ENCODE data around the gene BAX. TPM values are rescaled to one million over a fixed set of nuclear protein-coding genes. Genes with fewer than 3 reads are reported as not detected.

Gene BAX
- polyA plus RNA-seq, 2 of the 4 experiments (the other 2 are of a cell fraction) = 134 to 299 TPM

DNA sequence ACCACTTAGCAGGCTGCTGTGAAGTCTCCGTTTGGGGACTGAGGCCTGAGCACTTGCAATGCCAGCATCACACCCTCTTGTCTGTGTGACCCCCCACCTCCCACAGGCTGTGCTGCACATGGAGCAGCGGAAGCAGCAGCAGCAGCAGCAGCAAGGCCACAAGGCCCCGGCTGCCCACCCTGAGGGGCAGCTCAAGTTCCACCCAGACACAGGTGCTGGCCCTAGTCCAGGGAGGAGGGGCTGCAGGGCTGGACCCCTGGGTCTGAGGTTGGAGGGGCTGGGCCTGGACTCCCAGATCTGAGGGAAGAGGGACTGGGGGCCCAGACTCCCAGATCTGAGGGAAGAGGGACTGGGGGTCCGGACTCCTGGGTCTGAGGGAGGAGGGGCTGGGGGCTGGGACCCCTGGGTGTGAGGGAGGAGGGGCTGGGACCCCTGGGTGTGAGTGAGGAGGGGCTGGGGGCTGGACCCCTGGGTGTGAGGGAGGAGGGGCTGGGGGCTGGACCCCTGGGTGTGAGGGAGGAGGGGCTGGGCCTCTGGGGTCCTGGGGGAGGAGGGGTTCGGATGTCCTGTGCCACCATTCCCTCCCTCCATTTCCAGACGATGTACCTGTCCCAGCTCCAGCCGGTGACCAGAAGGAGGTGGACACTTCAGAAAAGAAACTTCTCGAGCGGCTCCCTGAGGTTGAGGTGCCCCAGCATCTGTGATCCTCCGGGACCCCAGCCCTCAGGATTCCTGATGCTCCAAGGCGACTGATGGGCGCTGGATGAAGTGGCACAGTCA lies 32.8 kb upstream of the BAX start:
- no peak for ATAC-seq
- TF ChIP-seq NFE2L2 (conservative IDR thresholded peaks at IDR 0.05; ENCODE audit: low read length) (no peak), NR3C1 (IDR thresholded peaks at IDR 0.05) (no peak), RCOR1 (IDR thresholded peaks at IDR 0.05; ENCODE audit: low read depth, low read length) (no peak), CBX8 (IDR thresholded peaks at IDR 0.05) (no peak), CBX2 (IDR thresholded peaks at IDR 0.05; ENCODE audit: borderline replicate concordance, low read depth) (no peak), GATA3 (IDR thresholded peaks at IDR 0.05; ENCODE audit: borderline replicate concordance) (no peak), CHD4 (IDR thresholded peaks at IDR 0.05; ENCODE audit: borderline replicate concordance) (no peak), JUN (IDR thresholded peaks at IDR 0.05) (no peak), FOSB (CRISPR knock-in tag; IDR thresholded peaks at IDR 0.05) (no peak), EHF (CRISPR knock-in tag; IDR thresholded peaks at IDR 0.05) (no peak), CHD2 (IDR thresholded peaks at IDR 0.05; ENCODE audit: low read length, partially characterized antibody) (no peak), HOXB13 (CRISPR knock-in tag; IDR thresholded peaks at IDR 0.05; ENCODE audit: low read depth) (no peak)
- TF ChIP-seq, protein P1, sequence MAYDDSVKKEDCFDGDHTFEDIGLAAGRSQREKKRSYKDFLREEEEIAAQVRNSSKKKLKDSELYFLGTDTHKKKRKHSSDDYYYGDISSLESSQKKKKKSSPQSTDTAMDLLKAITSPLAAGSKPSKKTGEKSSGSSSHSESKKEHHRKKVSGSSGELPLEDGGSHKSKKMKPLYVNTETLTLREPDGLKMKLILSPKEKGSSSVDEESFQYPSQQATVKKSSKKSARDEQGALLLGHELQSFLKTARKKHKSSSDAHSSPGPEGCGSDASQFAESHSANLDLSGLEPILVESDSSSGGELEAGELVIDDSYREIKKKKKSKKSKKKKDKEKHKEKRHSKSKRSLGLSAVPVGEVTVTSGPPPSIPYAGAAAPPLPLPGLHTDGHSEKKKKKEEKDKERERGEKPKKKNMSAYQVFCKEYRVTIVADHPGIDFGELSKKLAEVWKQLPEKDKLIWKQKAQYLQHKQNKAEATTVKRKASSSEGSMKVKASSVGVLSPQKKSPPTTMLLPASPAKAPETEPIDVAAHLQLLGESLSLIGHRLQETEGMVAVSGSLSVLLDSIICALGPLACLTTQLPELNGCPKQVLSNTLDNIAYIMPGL (CRISPR knock-in tag; IDR thresholded peaks at IDR 0.05; ENCODE audit: borderline replicate concordance) = no peak
- TF ChIP-seq, protein P2, sequence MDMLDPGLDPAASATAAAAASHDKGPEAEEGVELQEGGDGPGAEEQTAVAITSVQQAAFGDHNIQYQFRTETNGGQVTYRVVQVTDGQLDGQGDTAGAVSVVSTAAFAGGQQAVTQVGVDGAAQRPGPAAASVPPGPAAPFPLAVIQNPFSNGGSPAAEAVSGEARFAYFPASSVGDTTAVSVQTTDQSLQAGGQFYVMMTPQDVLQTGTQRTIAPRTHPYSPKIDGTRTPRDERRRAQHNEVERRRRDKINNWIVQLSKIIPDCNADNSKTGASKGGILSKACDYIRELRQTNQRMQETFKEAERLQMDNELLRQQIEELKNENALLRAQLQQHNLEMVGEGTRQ (IDR thresholded peaks at IDR 0.05) = no peak
- CTCF ChIA-PET = interaction anchor here (0.5 to 5.9 kb wide), 13 partner anchors 9 to 380 kb away, joined by 3 to 36 read pairs (median 3); partner anchors contain the start of gene BAX

DNA sequence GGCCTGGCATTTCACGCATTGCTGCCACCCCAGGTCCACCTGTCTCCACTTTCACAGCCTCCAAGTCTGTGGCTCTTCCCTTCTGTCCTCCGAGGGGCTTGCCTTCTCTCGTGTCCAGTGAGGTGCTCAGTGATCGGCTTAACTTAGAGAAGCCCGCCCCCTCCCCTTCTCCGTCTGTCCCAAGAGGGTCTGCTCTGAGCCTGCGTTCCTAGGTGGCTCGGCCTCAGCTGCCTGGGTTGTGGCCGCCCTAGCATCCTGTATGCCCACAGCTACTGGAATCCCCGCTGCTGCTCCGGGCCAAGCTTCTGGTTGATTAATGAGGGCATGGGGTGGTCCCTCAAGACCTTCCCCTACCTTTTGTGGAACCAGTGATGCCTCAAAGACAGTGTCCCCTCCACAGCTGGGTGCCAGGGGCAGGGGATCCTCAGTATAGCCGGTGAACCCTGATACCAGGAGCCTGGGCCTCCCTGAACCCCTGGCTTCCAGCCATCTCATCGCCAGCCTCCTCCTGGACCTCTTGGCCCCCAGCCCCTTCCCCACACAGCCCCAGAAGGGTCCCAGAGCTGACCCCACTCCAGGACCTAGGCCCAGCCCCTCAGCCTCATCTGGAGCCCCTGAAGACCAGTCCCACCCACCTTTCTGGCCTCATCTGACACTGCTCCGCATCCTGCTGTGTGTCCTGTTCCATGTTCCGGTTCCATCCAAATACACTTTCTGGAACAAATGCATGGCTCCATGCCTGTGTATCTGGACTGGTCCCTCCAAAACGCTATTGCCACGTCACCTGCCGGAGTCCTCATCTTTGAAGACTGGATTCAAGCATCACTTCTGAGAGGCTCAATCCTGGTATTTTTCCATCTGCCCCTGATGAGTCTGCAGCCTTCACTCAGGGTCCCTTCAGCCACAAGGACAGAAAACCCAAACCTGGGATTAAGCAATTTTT lies 31.9 kb upstream of the BAX start:
- CTCF ChIA-PET = interaction anchor here (0.6 to 5.9 kb wide), 14 partner anchors 9 to 355 kb away, joined by 3 to 36 read pairs (median 3); partner anchors contain the start of gene BAX
- Histone ChIP-seq H3K4me3 (no peak overlapping the region), H3K4me2 (no peak overlapping the region), H3K9me3 (no peaks in the 10 kb centered on the region), H3K4me1 (peaks cover 40% of the 10 kb centered on the region), H3K27ac (peak overlapping the region in 1 of 2 experiments; percentile 85; a peak in 2 of 6 replicates)
- POLR2A ChIA-PET = no interaction called here
- ATAC-seq (no peak), DNase-seq (ENCODE audit: low read depth in 1 of 2, low spot score in 1 of 2) (no peak), FAIRE-seq (no peak)
- 86% methylated on average over 18 of the region's 18 CpGs for WGBS (ENCODE audit: missing lambda C conversion rate)
- TF ChIP-seq BHLHE40 (IDR thresholded peaks at IDR 0.05; ENCODE audit: low read depth, low read length) (no peak), EHMT2 (IDR thresholded peaks at IDR 0.05; ENCODE audit: low read depth) (no peak), HOXB13 (CRISPR knock-in tag; IDR thresholded peaks at IDR 0.05; ENCODE audit: low read depth) (no peak), EP300 (IDR thresholded peaks at IDR 0.05) (no peak), HOXA7 (CRISPR knock-in tag; IDR thresholded peaks at IDR 0.05) (no peak), NPAS2 (CRISPR knock-in tag; IDR thresholded peaks at IDR 0.05; ENCODE audit: borderline replicate concordance) (no peak), ZSCAN20 (CRISPR knock-in tag; IDR thresholded peaks at IDR 0.05) (no peak), MAFK (IDR thresholded peaks at IDR 0.05; ENCODE audit: partially characterized antibody) (no peak), PHF8 (IDR thresholded peaks at IDR 0.05; ENCODE audit: borderline replicate concordance, low read depth) (no peak), FOSL2 (IDR thresholded peaks at IDR 0.05) (no peak), FOSL2 (CRISPR knock-in tag; IDR thresholded peaks at IDR 0.05) (no peak), RFX5 (IDR thresholded peaks at IDR 0.05) (no peak), CBX2 (IDR thresholded peaks at IDR 0.05; ENCODE audit: borderline replicate concordance, low read depth) (no peak)
- TF ChIP-seq, protein P3, sequence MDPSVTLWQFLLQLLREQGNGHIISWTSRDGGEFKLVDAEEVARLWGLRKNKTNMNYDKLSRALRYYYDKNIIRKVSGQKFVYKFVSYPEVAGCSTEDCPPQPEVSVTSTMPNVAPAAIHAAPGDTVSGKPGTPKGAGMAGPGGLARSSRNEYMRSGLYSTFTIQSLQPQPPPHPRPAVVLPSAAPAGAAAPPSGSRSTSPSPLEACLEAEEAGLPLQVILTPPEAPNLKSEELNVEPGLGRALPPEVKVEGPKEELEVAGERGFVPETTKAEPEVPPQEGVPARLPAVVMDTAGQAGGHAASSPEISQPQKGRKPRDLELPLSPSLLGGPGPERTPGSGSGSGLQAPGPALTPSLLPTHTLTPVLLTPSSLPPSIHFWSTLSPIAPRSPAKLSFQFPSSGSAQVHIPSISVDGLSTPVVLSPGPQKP (IDR thresholded peaks at IDR 0.05; ENCODE audit: low read depth, low read length) = no peak
- TF ChIP-seq, protein P4, sequence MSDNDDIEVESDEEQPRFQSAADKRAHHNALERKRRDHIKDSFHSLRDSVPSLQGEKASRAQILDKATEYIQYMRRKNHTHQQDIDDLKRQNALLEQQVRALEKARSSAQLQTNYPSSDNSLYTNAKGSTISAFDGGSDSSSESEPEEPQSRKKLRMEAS (IDR thresholded peaks at IDR 0.05) = no peak
- TF ChIP-seq, protein P5, sequence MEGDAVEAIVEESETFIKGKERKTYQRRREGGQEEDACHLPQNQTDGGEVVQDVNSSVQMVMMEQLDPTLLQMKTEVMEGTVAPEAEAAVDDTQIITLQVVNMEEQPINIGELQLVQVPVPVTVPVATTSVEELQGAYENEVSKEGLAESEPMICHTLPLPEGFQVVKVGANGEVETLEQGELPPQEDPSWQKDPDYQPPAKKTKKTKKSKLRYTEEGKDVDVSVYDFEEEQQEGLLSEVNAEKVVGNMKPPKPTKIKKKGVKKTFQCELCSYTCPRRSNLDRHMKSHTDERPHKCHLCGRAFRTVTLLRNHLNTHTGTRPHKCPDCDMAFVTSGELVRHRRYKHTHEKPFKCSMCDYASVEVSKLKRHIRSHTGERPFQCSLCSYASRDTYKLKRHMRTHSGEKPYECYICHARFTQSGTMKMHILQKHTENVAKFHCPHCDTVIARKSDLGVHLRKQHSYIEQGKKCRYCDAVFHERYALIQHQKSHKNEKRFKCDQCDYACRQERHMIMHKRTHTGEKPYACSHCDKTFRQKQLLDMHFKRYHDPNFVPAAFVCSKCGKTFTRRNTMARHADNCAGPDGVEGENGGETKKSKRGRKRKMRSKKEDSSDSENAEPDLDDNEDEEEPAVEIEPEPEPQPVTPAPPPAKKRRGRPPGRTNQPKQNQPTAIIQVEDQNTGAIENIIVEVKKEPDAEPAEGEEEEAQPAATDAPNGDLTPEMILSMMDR (IDR thresholded peaks at IDR 0.05) = no peak

More for the DNA sequence above, 32.8 kb upstream of the BAX start:
- no peaks in the 10 kb centered on the region for H3K9me3 ChIP-seq
- POLR2A ChIA-PET = no interaction called here
- peak overlapping the region in 1 of 2 experiments; percentile 10; a peak in 1 of 6 replicates for H3K27ac ChIP-seq
- H3K4me2 ChIP-seq = no peak overlapping the region
- H3K4me3 ChIP-seq = no peak overlapping the region
- FAIRE-seq (no peak), DNase-seq (ENCODE audit: low read depth in 1 of 2, low spot score in 1 of 2) (no peak)
- H3K4me1 ChIP-seq = peaks cover 31% of the 10 kb centered on the region
- 89% methylated on average over 12 of the region's 12 CpGs for WGBS (ENCODE audit: missing lambda C conversion rate)
